Caco-2 (cell line): ENCODE data around the gene DYNC2I2. TPM values are rescaled to one million over a fixed set of nuclear protein-coding genes. Genes with fewer than 3 reads are reported as not detected.
A peak's percentile ranks its signal among the peaks of the same experiment; 100 is the strongest.
"Not testable (repeated sequence)": the region's sequence is repeated elsewhere in the genome, so short reads cannot be mapped to it uniquely, and the experiment has no call there.

ENCODE experiments used
- BruUV-seq: library from RNA; stranded (reverse); fragments of 400-500 nt; replicated peaks from 2 replicates; lab custom pipeline; 2021; lab: Mats Ljungman, UMichigan
- CTCF ChIA-PET: fragments of 300-600 bp; sonication (Branson Sonifier 250); formaldehyde crosslinking; loops from one replicate; lab custom pipeline; 2022; ENCODE audit warnings: antibody characterized with exemption; lab: Charles Lee
- POLR2A ChIA-PET: fragments of 300-600 bp; sonication (Branson Sonifier 250); formaldehyde crosslinking; loops from one replicate; lab custom pipeline; 2022; ENCODE audit warnings: antibody characterized with exemption; lab: Charles Lee
- DNase-seq, 2 experiments: peaks; one replicate each; pipeline versions ENCODE4 v3.0.0 to v3.0.0-alpha.2; 2020 to 2022
- H3K27me3 ChIP-seq: replicated peaks from 2 replicates; pipeline ENCODE4 v1.6.0; 2011; ENCODE audit warnings: low read length; ENCODE audit not compliant: control insufficient read depth, insufficient read depth
- H3K36me3 ChIP-seq: 2 replicates; pipeline ENCODE4 v1.5.1; 2011; ENCODE audit warnings: low read length; ENCODE audit not compliant: control insufficient read depth, insufficient read depth
- H3K4me1 ChIP-seq: fragments of 250-450 bp; sonication (Bioruptor Pico); 2 replicates; pipeline ENCODE4 v1.5.1; 2020; ENCODE audit warnings: mild to moderate bottlenecking
- H3K4me3 ChIP-seq: 2 replicates; pipeline ENCODE4 v1.5.1; 2011; ENCODE audit warnings: low read depth, mild to moderate bottlenecking, control low read depth, low read length
- H3K9me3 ChIP-seq: fragments of 250-450 bp; sonication (Bioruptor Pico); 2 replicates; pipeline ENCODE4 v1.5.1; 2020; ENCODE audit warnings: mild to moderate bottlenecking, moderate library complexity
- H3K27ac Mint-ChIP-seq: one replicate; pipeline ENCODE4 v1.8.0; 2022; ENCODE audit warnings: mixed read lengths; ENCODE audit not compliant: unreplicated experiment
- H3K27me3 Mint-ChIP-seq: one replicate; pipeline ENCODE4 v1.8.0; 2022; ENCODE audit warnings: mixed read lengths; ENCODE audit not compliant: insufficient read depth, unreplicated experiment
- H3K36me3 Mint-ChIP-seq: one replicate; pipeline ENCODE4 v1.8.0; 2022; ENCODE audit warnings: mild to moderate bottlenecking, mixed read lengths; ENCODE audit not compliant: insufficient read depth, unreplicated experiment
- H3K4me1 Mint-ChIP-seq: one replicate; pipeline ENCODE4 v1.8.0; 2022; ENCODE audit warnings: low read depth, mixed read lengths; ENCODE audit not compliant: unreplicated experiment
- H3K4me3 Mint-ChIP-seq: one replicate; pipeline ENCODE4 v1.8.0; 2022; ENCODE audit warnings: mild to moderate bottlenecking, moderate library complexity, mixed read lengths; ENCODE audit not compliant: unreplicated experiment
- H3K9me3 Mint-ChIP-seq: one replicate; pipeline ENCODE4 v1.8.0; 2022; ENCODE audit warnings: mixed read lengths; ENCODE audit not compliant: unreplicated experiment
- intact Hi-C: fragments of 100-400 bp; cut with micrococcal nuclease; formaldehyde crosslinking; loops from one replicate; pipeline ENCODE4 v1.10.0; 2022; ENCODE audit not compliant: unreplicated experiment
- total RNA-seq: library from RNA; stranded (reverse); gene quantifications from 2 replicates; pipeline ENCODE4 v1.2.3, GENCODE V29; 2022
- TF ChIP-seq, protein P1 (sequence below), 2 experiments: fragments of 200-600 bp in 1 of 2; IDR thresholded peaks; 1 replicate in 1 of 2; 2 replicates in 1 of 2; pipeline versions ENCODE4 v1.5.1 to v1.8.0; 2011 to 2022; ENCODE audit warnings: antibody characterized with exemption in 1 of 2, control low read depth in 1 of 2, inconsistent platforms in 1 of 2, low read depth in 1 of 2, low read length in 1 of 2, mild to moderate bottlenecking in 1 of 2, moderate library complexity in 1 of 2; ENCODE audit not compliant: insufficient read depth in 1 of 2, severe bottlenecking in 1 of 2, unreplicated experiment in 1 of 2

Gene DYNC2I2
- total RNA-seq, 1 experiment from 2014 or later, result 80.8 TPM

DNA sequence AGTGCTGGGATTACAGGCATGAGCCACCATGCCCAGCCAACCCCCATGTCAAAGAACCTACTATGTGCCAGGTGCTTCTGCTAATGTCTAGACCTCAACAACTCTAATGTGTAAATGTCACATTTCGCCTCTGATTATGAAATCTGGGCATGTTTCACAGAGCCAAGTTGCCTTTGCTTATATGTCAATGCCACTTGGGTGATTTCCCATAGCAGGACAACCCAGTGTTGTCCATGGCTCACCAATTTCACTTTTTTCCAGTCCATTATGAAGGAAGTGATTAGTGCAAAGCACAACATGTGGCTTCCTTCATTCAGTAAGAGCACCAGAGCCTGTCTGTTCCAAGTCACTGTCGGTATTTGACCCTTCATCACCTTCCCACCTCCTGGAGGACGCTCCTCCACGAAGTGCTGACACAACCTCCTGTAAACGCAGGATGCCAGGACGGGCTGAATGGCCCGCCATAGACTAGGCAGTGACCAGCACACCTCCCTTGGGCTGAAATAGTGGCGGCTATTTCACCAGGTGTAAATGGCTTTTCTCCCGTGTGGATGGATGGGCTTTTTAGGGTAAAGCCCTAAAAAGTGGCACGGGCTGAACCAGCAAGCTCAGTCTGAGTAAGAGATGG lies 44.7 kb upstream of the DYNC2I2 start:
- Histone ChIP-seq H3K9me3 (no peaks in the 10 kb centered on the region), H3K4me1 (no peaks in the 10 kb centered on the region), H3K27me3 (no peaks in the 10 kb centered on the region), H3K36me3 (no peaks in the 10 kb centered on the region), H3K4me3 (no peak overlapping the region)
- Mint-ChIP-seq H3K9me3 (no peaks in the 10 kb centered on the region), H3K36me3 (peaks cover 44% of the 10 kb centered on the region), H3K4me1 (peaks cover 6% of the 10 kb centered on the region), H3K27ac (no peak overlapping the region), H3K27me3 (no peaks in the 10 kb centered on the region), H3K4me3 (no peak overlapping the region)
- POLR2A ChIA-PET, result no interaction called here
- TF ChIP-seq, protein P1, sequence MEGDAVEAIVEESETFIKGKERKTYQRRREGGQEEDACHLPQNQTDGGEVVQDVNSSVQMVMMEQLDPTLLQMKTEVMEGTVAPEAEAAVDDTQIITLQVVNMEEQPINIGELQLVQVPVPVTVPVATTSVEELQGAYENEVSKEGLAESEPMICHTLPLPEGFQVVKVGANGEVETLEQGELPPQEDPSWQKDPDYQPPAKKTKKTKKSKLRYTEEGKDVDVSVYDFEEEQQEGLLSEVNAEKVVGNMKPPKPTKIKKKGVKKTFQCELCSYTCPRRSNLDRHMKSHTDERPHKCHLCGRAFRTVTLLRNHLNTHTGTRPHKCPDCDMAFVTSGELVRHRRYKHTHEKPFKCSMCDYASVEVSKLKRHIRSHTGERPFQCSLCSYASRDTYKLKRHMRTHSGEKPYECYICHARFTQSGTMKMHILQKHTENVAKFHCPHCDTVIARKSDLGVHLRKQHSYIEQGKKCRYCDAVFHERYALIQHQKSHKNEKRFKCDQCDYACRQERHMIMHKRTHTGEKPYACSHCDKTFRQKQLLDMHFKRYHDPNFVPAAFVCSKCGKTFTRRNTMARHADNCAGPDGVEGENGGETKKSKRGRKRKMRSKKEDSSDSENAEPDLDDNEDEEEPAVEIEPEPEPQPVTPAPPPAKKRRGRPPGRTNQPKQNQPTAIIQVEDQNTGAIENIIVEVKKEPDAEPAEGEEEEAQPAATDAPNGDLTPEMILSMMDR (IDR thresholded peaks at IDR 0.05; ENCODE audit: insufficient read depth in 1 of 2, low read depth in 1 of 2, low read length in 1 of 2, severe bottlenecking in 1 of 2, unreplicated experiment in 1 of 2), result no peak
- BruUV-seq, result no TSS peak
- intact Hi-C loops, result no loop called here
- CTCF ChIA-PET, result interaction anchor here (1.6 kb wide), 1 partner anchor 66 kb away, joined by 4 read pairs; no protein-coding TSS in a partner anchor
- peak in 1 of 2 experiments; percentile 25 for DNase-seq

DNA sequence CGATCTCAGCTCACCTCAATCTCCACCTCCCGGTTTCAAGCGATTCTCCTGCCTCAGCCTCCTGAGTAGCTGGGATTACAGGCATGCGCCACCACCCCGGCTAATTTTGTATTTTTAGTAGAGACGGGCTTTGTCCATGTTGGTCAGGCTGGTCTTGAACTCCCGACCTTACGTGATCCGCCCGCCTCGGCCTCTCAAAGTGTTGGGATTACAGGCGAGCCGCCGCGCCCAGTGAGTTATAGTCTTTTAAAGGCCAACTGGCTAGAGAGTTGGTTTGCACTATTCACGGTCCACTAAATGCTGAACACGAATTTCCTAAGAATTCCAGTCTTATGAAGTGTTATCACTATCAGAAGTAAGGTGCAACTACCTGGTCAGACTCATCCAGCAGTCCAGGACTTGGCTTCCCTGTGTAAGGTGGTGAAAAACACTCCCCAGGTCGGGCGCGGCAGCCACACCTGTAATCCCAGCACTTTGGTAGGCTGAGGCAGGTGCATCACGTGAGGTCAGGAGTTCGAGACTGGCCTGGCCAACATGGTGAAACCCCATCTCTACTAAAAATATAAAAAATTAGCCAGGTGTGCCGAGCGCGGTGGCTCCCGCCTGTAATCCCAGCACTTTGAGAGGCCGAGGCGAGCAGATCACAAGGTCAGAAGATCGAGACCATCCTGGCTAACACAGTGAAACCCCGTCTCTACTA lies 42.6 kb upstream of the DYNC2I2 start:
- H3K27me3 Mint-ChIP-seq, H3K4me3 ChIP-seq, POLR2A ChIA-PET, intact Hi-C loops, H3K27me3 ChIP-seq, H3K4me1 ChIP-seq, H3K36me3 ChIP-seq, H3K4me3 Mint-ChIP-seq, BruUV-seq, H3K27ac Mint-ChIP-seq, H3K9me3 Mint-ChIP-seq, H3K9me3 ChIP-seq, H3K4me1 Mint-ChIP-seq, DNase-seq: not testable (repeated sequence)
- CTCF ChIA-PET, result interaction anchor here (0.7 to 1.6 kb wide), 2 partner anchors 64 to 1937 kb away, joined by 3 to 4 read pairs; no protein-coding TSS in a partner anchor
- peaks cover 64% of the 10 kb centered on the region for H3K36me3 Mint-ChIP-seq

DNA sequence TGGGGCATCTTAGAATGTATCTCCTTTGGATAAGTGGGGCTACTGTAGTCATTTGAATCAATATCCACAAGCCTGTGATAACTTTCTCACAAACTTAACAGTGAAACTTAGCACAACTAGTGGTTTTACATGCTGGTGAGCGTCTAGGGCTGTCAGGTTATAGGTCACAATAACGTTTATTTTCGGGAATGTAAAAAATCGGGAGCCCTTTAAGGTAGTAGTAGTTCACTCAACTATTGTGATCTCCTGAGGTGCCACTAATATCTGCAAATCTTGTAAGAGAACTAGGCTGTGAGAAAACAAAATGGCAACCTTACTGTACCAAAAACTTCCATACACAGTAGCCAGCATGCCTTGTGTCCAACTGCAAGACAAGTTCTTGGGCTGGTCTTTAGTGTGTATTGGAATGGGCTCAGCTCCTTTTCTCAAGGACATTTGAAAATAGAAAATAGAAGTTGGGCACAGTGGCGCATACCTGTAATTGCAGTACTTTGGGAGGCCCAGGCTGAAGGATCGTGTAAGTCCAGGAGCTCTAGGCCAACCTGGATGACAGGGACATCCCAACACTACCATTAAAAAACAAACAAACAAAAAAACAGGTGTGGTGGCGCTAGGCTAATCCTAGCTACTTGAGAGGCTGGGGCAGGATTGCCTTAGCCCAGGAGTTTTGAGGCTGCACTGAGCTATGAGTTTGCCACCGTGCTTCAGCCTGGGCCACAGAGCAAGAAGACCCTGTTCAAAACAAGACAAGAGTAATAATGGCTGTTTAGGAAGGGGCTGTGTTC lies 40.5 kb upstream of the DYNC2I2 start:
- no TSS peak for BruUV-seq
- H3K27ac Mint-ChIP-seq, result no peak overlapping the region
- Histone ChIP-seq H3K27me3 (no peaks in the 10 kb centered on the region), H3K4me3 (no peak overlapping the region), H3K4me1 (no peaks in the 10 kb centered on the region), H3K9me3 (no peaks in the 10 kb centered on the region), H3K36me3 (peaks cover 3% of the 10 kb centered on the region; the same call in 1 of the 2 replicates)
- peaks cover 16% of the 10 kb centered on the region for H3K4me1 Mint-ChIP-seq
- H3K4me3 Mint-ChIP-seq, result no peak overlapping the region
- no peak for DNase-seq
- TF ChIP-seq, protein P1 (IDR thresholded peaks at IDR 0.05; ENCODE audit: insufficient read depth in 1 of 2, low read depth in 1 of 2, low read length in 1 of 2, severe bottlenecking in 1 of 2, unreplicated experiment in 1 of 2), result no peak
- CTCF ChIA-PET, result no interaction called here
- intact Hi-C loops, result no loop called here
- peaks cover 76% of the 10 kb centered on the region for H3K36me3 Mint-ChIP-seq
- no peaks in the 10 kb centered on the region for H3K27me3 Mint-ChIP-seq
- POLR2A ChIA-PET, result interaction anchor here (0.9 kb wide), 1 partner anchor 27 kb away, joined by 3 read pairs; the partner anchor contains the start of gene ZDHHC12
- H3K9me3 Mint-ChIP-seq, result no peaks in the 10 kb centered on the region
